Heart left ventricle (tissue), 13 donors: Measurements from ENCODE around the gene SUCLG1.

Source experiments
- CTCF ChIP-seq, 12 donors: fragments of 200-600 bp; sonication (generic) in 4 of 12; IDR thresholded peaks; one replicate each; pipeline versions ENCODE4 v1.5.0 to v1.8.0; 2018 to 2022; ENCODE audit warnings: antibody characterized with exemption in 12 of 12, mild to moderate bottlenecking in 5 of 12
- POLR2A ChIP-seq, 2 donors: fragments of 450-650 bp; IDR thresholded peaks; one replicate each; pipeline ENCODE4 v1.6.1; 2017; ENCODE audit warnings: antibody characterized with exemption in 2 of 2, mild to moderate bottlenecking in 2 of 2, moderate library complexity in 2 of 2
- donor health status: ischemic (EF 13 %, LVEDD 7.1; RV severe dilation, severe dysfunction).
- donor health status: DM: no; HTN: yes; CAD: no.
- donor health status: DM: no; HTN: no; CAD: no.
- donor health status: ischemic (EF 25% LVEDD 6.9; RV normal size, moderate dysfunction).
- donor health status: ischemic (EF 25% LVEDD 5.7; RV mildly dilated, moderate dysfunction).
- donor health status: ischemic (EF 35%, LVEDD 5.7; RV mildly dilated, moderate dysfunction).
- donor health status: nonischemic (EF 11% LVEDD 7.7; RV severe dilation, severe dysfunction).
- donor health status: DM: yes; HTN: yes; CAD: no.
- donor health status: PGD.
- donor health status: ischemic (EF 29% LVEDD 5.4; RV normal size, mild dysfunction).
- donor health status: nonischemic (EF 23%, LVEDD 6.1; RV moderate dilation, normal function).

GRCh38 chr2:84456156-84456555 is 2.9 kb downstream of the SUCLG1 start:
- no peak for TF ChIP-seq POLR2A (IDR thresholded peaks at IDR 0.05)
- no peak for TF ChIP-seq CTCF (IDR thresholded peaks at IDR 0.05)
